Upper lobe of left lung (tissue), 6 donors: ENCODE measurements around the gene ATF6. TPM values are rescaled to one million over a fixed set of nuclear protein-coding genes. Genes with fewer than 3 reads are reported as not detected.

Experiments used
- ATAC-seq, 2 donors: fragments of 200-7000 bp; cut with Tn5 transposase; one replicate each; pipeline ENCODE4 v1.9.1; 2022; ENCODE audit warnings: mild to moderate bottlenecking in 2 of 2, moderate library complexity in 2 of 2; ENCODE audit not compliant: low FRiP score in 2 of 2
- DNase-seq, 2 donors: peaks; one replicate each; pipeline ENCODE4 v3.0.0-alpha.2; 2019 to 2020
- H3K27ac ChIP-seq, 4 donors: fragments of 200-600 bp; sonication (generic); one replicate each; pipeline ENCODE4 v1.5.1; 2016 to 2019
- H3K27me3 ChIP-seq, 4 donors: fragments of 200-600 bp; sonication (generic); one replicate each; pipeline ENCODE4 v1.5.1; 2017 to 2019
- H3K36me3 ChIP-seq, 4 donors: fragments of 200-600 bp; sonication (generic); one replicate each; pipeline ENCODE4 v1.5.1; 2016 to 2019
- H3K4me1 ChIP-seq, 4 donors: fragments of 200-600 bp; sonication (generic); one replicate each; pipeline ENCODE4 v1.5.1; 2018 to 2019
- H3K4me3 ChIP-seq, 4 donors: fragments of 200-600 bp; sonication (generic); one replicate each; pipeline ENCODE4 v1.5.1; 2017 to 2019; ENCODE audit warnings: mild to moderate bottlenecking in 2 of 4, moderate library complexity in 1 of 4
- H3K9me3 ChIP-seq, 4 donors: fragments of 200-600 bp; sonication (generic); one replicate each; pipeline ENCODE4 v1.5.1; 2018 to 2019
- CTCF ChIP-seq, 6 experiments: fragments of 450-650 bp in 4 of 6; fragments of 200-600 bp in 2 of 6; sonication (generic) in 2 of 6; IDR thresholded peaks; one replicate each; pipeline ENCODE4 v1.5.1; 2016 to 2019; ENCODE audit warnings: antibody characterized with exemption in 6 of 6
- EP300 ChIP-seq, 4 donors: sonication (generic); formaldehyde crosslinking; IDR thresholded peaks; one replicate each; pipeline ENCODE4 v1.5.1; 2017; ENCODE audit warnings: antibody characterized with exemption in 4 of 4, control low read depth in 2 of 4
- POLR2A ChIP-seq, 4 donors: fragments of 450-650 bp; IDR thresholded peaks; one replicate each; pipeline ENCODE4 v1.5.1; 2016 to 2017; ENCODE audit warnings: antibody characterized with exemption in 4 of 4, mild to moderate bottlenecking in 2 of 4
- POLR2AphosphoS5 ChIP-seq, 2 donors: sonication (generic); formaldehyde crosslinking; IDR thresholded peaks; one replicate each; pipeline ENCODE4 v1.5.1; 2017; ENCODE audit warnings: antibody characterized with exemption in 2 of 2
- WGBS, 2 donors: methylation state at CpG; one replicate each; pipeline ENCODE4 v1.1.5; 2017 to 2018; 5-methylcytosine and 5-hydroxymethylcytosine counted together
- total RNA-seq, 6 donors: library from RNA; depleted of rRNA in 4 of 6; stranded (reverse); fragments of >200 nt in 4 of 6; gene quantifications; one replicate each; pipeline versions ENCODE4 v1.1.0 to v1.2.1, GENCODE V29; 2016 to 2021
- donor health status: DM: no; HTN: no; CAD: no; lungs with moderate emphysema.
- donor health status: DM: no; HTN: yes; CAD: no; lungs with severe emphysema.

The ATF6 gene
- total RNA-seq, 6 donors from 2014 or later, result 14.2 to 36.7 (median 27.0) TPM

GRCh38 chr1:161900160-161900559 is 134.0 kb downstream of the ATF6 start:
- no peaks in the 10 kb centered on the region for H3K27me3 ChIP-seq
- TF ChIP-seq POLR2AphosphoS5 (IDR thresholded peaks at IDR 0.05) (no peak), EP300 (IDR thresholded peaks at IDR 0.05) (no peak), CTCF (IDR thresholded peaks at IDR 0.05) (no peak), POLR2A (IDR thresholded peaks at IDR 0.05) (no peak)
- DNase-seq (no peak), ATAC-seq (no peak)
- WGBS, 2 donors, result 92% methylated on average over 5 of the region's 5 CpGs
- H3K9me3 ChIP-seq, result no peaks in the 10 kb centered on the region
- no peak overlapping the region for H3K4me3 ChIP-seq
- H3K27ac ChIP-seq, result no peak overlapping the region
- H3K36me3 ChIP-seq, result no peaks in the 10 kb centered on the region
- no peaks in the 10 kb centered on the region for H3K4me1 ChIP-seq

GRCh38 chr1:161902182-161902581 is 136.1 kb downstream of the ATF6 start:
- H3K9me3 ChIP-seq, result no peaks in the 10 kb centered on the region
- DNase-seq, result no peak
- no peak for ATAC-seq
- no peaks in the 10 kb centered on the region for H3K27me3 ChIP-seq
- 75 to 80% methylated on average over 2 of the region's 2 CpGs for WGBS, 2 donors
- no peak overlapping the region for H3K27ac ChIP-seq
- no peak for TF ChIP-seq CTCF (IDR thresholded peaks at IDR 0.05)
- no peak for TF ChIP-seq POLR2A (IDR thresholded peaks at IDR 0.05)
- no peak for TF ChIP-seq POLR2AphosphoS5 (IDR thresholded peaks at IDR 0.05)
- no peak for TF ChIP-seq EP300 (IDR thresholded peaks at IDR 0.05)
- H3K36me3 ChIP-seq, result no peaks in the 10 kb centered on the region
- H3K4me3 ChIP-seq, result no peak overlapping the region
- no peaks in the 10 kb centered on the region for H3K4me1 ChIP-seq

GRCh38 chr1:161905269-161905884 is 139.3 kb downstream of the ATF6 start:
- 97 to 98% methylated on average over 3 of the region's 3 CpGs for WGBS, 2 donors
- Histone ChIP-seq H3K36me3 (no peaks in the 10 kb centered on the region), H3K27me3 (no peaks in the 10 kb centered on the region), H3K4me1 (no peaks in the 10 kb centered on the region), H3K9me3 (no peaks in the 10 kb centered on the region), H3K4me3 (no peak overlapping the region), H3K27ac (no peak overlapping the region)
- DNase-seq (no peak), ATAC-seq (no peak)
- peak in 4 of 6 experiments; percentile 35 to 53 (median 48) for TF ChIP-seq CTCF (IDR thresholded peaks at IDR 0.05)
- no peak for TF ChIP-seq POLR2A (IDR thresholded peaks at IDR 0.05)
- no peak for TF ChIP-seq EP300 (IDR thresholded peaks at IDR 0.05)
- no peak for TF ChIP-seq POLR2AphosphoS5 (IDR thresholded peaks at IDR 0.05)

GRCh38 chr1:161907265-161907664 is 141.1 kb downstream of the ATF6 start:
- Histone ChIP-seq H3K9me3 (no peaks in the 10 kb centered on the region), H3K27me3 (no peaks in the 10 kb centered on the region), H3K4me1 (no peaks in the 10 kb centered on the region), H3K4me3 (no peak overlapping the region), H3K27ac (no peak overlapping the region), H3K36me3 (peaks cover 0 to 5% (median 0%) of the 10 kb centered on the region in 4 donors)
- no peak for DNase-seq
- TF ChIP-seq POLR2A (IDR thresholded peaks at IDR 0.05), result no peak
- ATAC-seq, result no peak

GRCh38 chr1:161908264-161908663 is 142.1 kb downstream of the ATF6 start:
- no peak overlapping the region for H3K27ac ChIP-seq
- DNase-seq, result no peak
- no peaks in the 10 kb centered on the region for H3K4me1 ChIP-seq
- no peak for TF ChIP-seq POLR2AphosphoS5 (IDR thresholded peaks at IDR 0.05)
- TF ChIP-seq CTCF (IDR thresholded peaks at IDR 0.05), result no peak
- no peak for TF ChIP-seq POLR2A (IDR thresholded peaks at IDR 0.05)
- TF ChIP-seq EP300 (IDR thresholded peaks at IDR 0.05), result no peak
- H3K9me3 ChIP-seq, result no peaks in the 10 kb centered on the region
- peaks cover 0 to 15% (median 0%) of the 10 kb centered on the region in 4 donors for H3K36me3 ChIP-seq
- WGBS, 2 donors, result 97 to 98% methylated on average over 3 of the region's 3 CpGs
- H3K27me3 ChIP-seq, result no peaks in the 10 kb centered on the region
- no peak overlapping the region for H3K4me3 ChIP-seq
- ATAC-seq, result no peak
